HCT116 (cell line): Measurements from ENCODE around the gene POTEM.
"Not testable (repeated sequence)": the region's sequence is repeated elsewhere in the genome, so short reads cannot be mapped to it uniquely, and the experiment has no call there.

ENCODE experiments used
- CTCF ChIP-seq, 3 experiments: fragments of 200-600 bp in 1 of 3; sonication (generic) in 1 of 3; IDR thresholded peaks in 2 of 3; conservative IDR thresholded peaks in 1 of 3; 2 replicates each; pipeline ENCODE4 v1.5.1; 2012 to 2017; ENCODE audit warnings: low read depth in 2 of 3, low read length in 2 of 3, antibody characterized with exemption in 1 of 3, borderline replicate concordance in 1 of 3, control low read depth in 1 of 3, mild to moderate bottlenecking in 1 of 3, mixed read lengths in 1 of 3, mixed run types in 1 of 3, moderate library complexity in 1 of 3; ENCODE audit not compliant: insufficient read depth in 1 of 3
- EZH2 ChIP-seq: fragments of 200-600 bp; sonication (generic); IDR thresholded peaks from 2 replicates; pipeline ENCODE4 v1.6.1; 2017; ENCODE audit warnings: antibody characterized with exemption, mixed run types
- JUND ChIP-seq: IDR thresholded peaks from 2 replicates; pipeline ENCODE4 v1.6.1; 2012
- POLR2A ChIP-seq: IDR thresholded peaks from 2 replicates; pipeline ENCODE4 v1.7.0; 2011; ENCODE audit warnings: borderline replicate concordance; ENCODE audit not compliant: insufficient read depth, insufficient read length; ENCODE audit errors: extremely low read depth
- POLR2AphosphoS5 ChIP-seq: IDR thresholded peaks from 2 replicates; pipeline ENCODE4 v1.6.1; 2011; ENCODE audit warnings: mild to moderate bottlenecking, low read depth, low read length, moderate library complexity
- REST ChIP-seq: IDR thresholded peaks from 2 replicates; pipeline ENCODE4 v1.6.1; 2012; ENCODE audit warnings: low read depth
- TCF7L2 ChIP-seq: IDR thresholded peaks from 2 replicates; pipeline ENCODE4 v1.7.0; 2011; ENCODE audit warnings: borderline replicate concordance, inconsistent platforms; ENCODE audit not compliant: insufficient read depth, insufficient read length; ENCODE audit errors: extremely low read depth
- ZNF274 ChIP-seq: fragments of 200-500 bp; sonication (Bioruptor generic); IDR thresholded peaks from 2 replicates; pipeline ENCODE4 v1.6.1; 2014; ENCODE audit warnings: mild to moderate bottlenecking, low read depth, low read length, inconsistent platforms

- not testable (repeated sequence) for TF ChIP-seq CTCF (IDR thresholded peaks at IDR 0.05 in 2 of 3, conservative IDR thresholded peaks at IDR 0.05 in 1 of 3; ENCODE audit: borderline replicate concordance in 1 of 3, insufficient read depth in 1 of 3, low read depth in 2 of 3, low read length in 2 of 3); POLR2A; REST; EZH2; TCF7L2; POLR2AphosphoS5; JUND; ZNF274
Observed at GRCh38 chr14:19027895-19028294, 60.7 kb downstream of the POTEM start.
